ENCODE results near the gene IGF2BP1.

Gene IGF2BP1

DNA sequence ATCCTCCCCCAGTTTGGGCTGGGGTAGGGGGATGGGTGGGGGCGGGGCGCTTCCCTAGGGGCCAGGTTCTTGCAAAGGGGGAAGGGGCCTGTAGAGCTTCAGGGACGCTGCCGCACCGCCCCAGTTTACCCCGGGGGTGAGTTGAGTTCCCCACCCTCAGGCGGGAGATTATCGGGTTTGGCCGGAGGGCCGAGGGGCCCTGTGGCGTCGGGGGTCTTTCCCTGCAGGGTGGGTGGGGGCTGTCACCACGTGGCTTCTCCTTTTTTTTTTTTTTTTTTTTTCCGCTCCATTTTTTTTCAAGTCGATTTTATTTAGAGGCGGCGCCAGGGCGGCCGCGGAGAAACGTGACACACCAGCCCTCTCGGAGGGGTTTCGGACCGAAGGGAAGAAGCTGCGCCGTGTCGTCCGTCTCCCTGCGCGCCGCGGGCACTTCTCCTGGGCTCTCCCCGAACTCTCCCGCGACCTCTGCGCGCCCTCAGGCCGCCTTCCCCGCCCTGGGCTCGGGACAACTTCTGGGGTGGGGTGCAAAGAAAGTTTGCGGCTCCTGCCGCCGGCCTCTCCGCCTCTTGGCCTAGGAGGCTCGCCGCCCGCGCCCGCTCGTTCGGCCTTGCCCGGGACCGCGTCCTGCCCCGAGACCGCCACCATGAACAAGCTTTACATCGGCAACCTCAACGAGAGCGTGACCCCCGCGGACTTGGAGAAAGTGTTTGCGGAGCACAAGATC, at the start of gene IGF2BP1:
IGF2BP1 (plus strand) TSS at position 283 of the 724 bp plus-strand sequence; CDS start at position 644, 361 bp downstream.
- DNase-seq (ENCODE audit: low spot score) = peak; percentile 79

DNA sequence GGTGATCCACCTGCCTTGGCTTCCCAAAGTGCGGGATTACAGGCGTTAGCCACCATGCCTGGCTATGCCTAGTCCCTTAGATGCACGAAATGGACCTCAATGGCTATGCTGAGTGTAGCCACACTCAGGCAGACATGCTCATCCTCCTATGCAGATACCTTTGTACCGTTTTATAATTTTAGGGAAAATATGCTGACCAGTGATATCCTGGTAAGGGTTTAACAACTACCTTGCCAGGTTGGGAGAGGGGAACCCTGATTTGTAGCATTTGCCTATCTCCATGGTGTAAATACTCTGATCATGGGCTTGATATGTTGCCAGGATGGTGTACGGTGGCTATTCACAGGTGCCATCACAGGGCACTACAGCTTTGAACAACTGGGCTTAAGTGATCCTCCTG, 45.6 kb upstream of the IGF2BP1 start:
- DNase-seq (ENCODE audit: low spot score) = no peak

DNA sequence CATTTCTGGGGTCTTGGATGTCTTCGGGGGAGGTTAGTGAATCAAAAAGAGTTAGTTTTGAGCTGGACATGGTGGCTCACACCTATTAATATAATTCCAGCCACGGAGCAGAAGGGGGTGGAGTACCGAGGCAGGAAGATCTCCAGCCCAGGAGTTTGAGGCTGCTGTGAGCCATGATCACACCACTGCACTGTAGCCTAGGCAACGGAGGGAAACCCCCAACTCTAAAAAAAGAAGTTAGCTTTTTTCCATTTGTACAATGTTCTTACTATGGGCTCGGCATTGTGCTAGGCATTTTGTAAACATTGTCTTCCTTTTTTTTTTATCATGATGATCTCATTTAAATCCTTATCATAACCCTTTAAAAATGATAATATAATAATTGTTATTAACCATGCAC, 44.3 kb upstream of the IGF2BP1 start:
- DNase-seq (ENCODE audit: low spot score) = no peak

- DNase-seq (ENCODE audit: low spot score) = peak; percentile 75
Measured at GRCh38 chr17:48954300-48954755, 42.9 kb upstream of the IGF2BP1 start.

DNA sequence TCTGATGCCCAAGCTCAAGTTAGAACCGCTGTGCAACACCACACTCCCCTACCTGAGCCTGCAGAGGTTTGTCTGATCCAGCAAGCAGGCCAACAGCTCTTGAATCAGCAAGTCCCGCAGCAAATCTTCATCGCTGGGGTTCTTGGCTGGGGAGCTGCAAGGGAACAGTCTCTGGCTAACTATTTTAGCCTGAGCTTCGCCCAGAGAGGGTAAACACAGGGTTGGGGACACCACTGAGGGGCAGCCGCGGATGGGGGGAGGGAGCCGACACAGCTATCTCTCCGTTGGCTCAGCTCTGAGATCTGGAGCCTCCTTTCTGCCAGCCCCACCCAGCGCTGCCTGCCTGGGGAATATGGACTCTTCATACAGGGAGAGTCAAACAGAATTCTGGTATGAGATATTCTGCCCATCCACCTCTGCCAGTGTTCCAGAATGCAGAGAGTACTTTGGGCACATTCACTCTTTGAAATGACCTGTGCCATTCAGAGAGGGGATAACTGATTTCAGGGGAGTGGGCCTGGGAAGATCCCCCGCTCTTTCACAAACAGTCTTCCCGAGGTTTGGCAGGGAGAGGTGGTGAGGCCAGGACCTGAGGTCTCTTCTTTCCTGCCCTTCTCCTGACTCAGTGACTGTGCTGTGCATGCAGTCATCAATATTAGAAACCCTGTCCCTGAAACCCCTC, 36.2 kb upstream of the IGF2BP1 start:
- DNase-seq (ENCODE audit: low spot score) = no peak

DNA sequence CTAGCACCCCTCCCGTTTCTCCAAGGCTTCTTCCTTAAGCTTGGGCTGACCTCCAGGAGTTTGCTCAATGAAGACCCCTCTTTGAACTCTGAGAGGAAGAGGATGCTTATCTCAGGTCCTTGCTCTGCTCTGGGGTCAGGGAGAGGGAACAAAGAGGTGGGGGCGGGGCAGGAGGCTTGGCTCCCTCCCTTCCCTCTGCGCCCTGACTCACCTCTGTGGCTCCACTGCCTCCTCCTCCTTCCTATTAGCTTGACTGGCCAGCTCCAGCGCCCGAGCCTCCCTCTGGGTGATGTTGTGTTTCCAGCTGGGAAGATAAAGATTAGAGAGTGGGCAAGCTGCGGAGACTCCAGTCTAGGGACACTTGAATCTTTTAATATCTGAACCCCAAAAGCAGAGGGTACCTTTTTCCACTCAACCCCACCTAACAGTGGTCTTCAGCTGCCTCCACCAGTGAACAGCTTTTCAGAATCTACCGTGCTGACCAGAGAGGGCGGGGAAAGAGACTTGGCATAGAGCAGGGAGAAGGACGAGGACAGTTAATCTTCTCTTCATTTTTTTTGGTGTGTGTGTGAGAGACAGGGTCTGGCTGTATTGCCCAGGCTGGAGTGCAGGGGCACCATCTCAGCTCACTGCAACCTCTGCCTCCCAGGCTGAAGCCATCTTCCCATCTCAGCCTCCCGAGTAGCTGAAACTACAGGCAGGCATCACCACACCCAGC, 35.5 kb upstream of the IGF2BP1 start:
- DNase-seq (ENCODE audit: low spot score) = no peak

DNA sequence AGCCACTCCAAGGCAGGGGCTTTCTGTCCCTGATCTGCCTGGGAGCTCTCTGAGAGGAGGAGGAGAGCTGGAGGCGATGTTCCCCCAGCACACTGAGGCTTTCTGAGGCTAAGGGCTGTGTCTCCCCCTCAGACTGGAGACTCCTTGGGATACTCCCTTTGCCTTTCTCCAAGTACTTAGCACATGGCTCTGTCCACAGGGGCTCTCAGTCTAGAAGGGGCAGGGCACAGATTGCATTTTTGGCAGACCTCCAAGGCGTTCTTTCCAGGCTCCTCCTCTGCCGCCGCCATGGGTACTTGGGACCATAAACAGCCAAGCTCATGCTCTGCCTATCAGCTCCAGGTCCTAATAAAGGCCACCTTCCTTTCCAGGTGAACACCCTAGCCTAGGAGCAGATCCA, 27.0 kb upstream of the IGF2BP1 start:
- no peak for DNase-seq (ENCODE audit: low spot score)

DNA sequence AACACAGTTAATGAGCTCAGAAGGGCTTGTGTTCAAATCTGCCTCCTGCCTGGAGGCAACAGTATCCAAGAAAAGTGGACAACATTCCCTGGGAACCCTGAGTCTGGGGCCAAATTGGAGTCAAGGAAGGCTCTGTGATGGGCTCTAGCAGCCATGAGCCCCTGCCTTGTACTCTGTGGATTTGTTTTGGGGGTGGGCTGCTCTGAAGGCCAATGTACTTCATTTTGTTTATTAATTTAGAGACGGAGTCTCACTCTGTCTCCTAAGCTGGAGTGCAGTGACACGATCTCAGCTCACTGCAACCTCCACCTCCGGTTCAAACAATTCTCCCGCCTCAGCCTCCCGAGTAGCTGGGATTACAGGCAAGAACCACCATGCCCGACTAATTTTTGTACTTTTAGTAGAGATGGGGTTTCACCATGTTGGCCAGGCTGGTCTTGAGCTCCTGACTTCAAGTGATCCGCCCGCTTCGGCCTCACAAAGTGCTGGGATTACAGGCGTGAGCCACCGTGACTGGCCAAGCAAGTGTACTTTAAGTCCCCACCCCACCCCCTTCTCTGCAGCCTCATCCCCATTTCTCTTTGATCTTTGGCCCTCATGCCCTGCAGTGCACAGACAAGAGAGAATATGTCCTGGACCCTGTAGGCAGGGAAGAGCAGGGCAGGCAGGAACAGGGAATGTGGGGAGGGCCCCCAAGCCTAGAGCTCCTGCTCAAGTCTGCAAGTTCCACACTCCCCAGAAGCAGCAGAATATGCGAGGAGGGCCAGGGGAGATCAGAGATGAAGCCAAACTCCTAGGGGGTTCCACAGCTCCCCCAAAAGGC, 26.1 kb upstream of the IGF2BP1 start:
- no peak for DNase-seq (ENCODE audit: low spot score)

DNA sequence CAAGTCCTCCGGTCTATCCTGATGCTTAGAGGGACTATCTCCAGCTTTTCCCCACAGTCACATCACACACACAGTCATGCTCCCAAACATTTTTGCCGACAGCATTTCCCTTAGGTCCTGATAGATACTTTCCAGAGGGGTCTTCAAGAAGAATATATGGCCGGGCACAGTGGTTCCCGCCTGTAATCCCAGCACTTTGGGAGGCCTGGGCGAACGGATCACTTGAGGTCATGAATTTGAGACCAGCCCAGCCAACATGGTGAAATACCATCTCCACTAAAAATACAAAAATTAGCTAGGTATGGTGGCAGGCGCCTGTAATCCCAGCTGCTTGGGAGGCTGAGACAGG, 24.5 kb upstream of the IGF2BP1 start:
- DNase-seq (ENCODE audit: low spot score) = no peak

DNA sequence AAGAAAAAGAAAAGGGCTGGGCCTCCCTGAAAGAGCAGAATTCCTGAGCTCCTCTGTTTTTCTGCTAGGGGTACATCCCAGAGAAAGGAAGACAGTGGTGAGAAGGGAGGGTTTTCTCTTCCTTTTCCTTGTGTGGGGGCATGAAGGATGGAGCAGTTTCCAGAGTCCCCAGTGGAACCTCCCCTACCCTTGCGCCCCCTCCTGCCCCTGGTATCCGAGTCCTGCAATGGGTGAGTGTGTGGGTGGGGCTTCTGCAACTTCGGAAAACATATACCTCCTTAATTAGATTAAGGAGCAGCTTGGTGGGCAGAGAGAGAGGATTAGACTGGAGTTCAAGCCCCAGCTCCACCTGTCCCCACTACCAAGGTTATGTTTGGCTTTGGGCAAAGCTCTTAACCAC, 23.4 kb upstream of the IGF2BP1 start:
- no peak for DNase-seq (ENCODE audit: low spot score)

GRCh38 chr17:48981927-48982539, 15.2 kb upstream of the IGF2BP1 start:
- DNase-seq (ENCODE audit: low spot score) = no peak

GRCh38 chr17:48985436-48986245, 11.5 kb upstream of the IGF2BP1 start:
- DNase-seq (ENCODE audit: low spot score) = no peak

DNA sequence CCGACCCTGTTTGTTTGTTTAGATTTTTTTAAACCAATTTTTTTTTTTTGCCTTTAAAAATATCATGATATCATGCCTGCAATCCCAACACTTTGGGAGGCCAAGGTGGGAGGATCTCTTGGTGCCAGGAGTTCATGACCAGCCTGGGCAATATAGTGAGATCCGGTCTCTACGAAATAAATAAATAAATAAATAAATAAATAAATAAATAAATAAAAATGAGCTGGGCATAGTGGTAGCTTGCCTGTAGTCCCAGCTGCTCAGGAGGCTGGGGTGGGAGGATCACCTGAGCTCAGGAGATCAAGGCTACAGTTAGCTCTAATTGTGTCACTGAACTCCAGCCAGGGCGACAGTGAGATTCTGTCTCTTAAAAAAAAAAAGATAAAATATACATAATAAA, 8.1 kb upstream of the IGF2BP1 start:
- no peak for DNase-seq (ENCODE audit: low spot score)

DNA sequence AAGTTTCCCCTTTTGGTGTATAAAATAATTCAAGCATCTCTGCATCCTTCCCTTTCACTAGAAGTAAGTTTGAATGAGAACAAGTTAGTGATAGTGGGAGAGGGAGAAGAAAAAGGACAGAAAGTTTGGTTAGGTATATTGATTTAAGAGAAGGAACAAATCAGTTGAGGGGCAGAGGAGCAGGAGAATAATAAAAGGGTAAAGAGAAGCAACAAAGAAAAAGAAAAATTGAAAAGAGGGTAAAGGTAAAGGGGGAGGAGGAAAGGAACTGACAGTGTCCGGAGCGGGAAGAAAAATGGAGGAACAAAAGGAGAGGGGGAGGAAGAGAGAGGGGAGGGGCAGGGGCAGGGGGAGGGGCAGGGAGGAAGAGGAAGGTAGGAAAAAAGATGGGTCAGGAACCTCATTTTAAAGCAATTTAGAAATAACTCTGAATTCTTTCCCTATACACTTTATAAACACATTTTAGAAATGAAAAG, 6.3 kb upstream of the IGF2BP1 start:
- no peak for DNase-seq (ENCODE audit: low spot score)

DNA sequence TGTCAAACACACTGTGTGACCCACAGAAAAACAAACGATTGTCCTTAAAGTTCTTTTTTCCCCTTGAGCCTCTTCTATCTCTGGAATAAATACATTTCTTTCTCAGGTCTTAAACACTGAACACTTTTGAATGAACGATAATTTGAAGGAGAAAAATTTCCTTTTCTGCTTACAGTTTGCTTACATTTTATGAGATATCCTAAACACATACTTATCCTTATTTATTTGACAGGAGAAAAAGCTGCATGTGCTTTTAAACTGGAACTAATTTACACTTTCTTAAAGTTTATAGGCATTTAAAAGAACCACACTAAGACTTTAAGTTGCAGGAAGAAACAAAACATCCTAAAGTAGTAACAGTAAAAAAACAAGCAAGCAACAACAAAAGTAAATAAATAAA, 4.7 kb upstream of the IGF2BP1 start:
- no peak for DNase-seq (ENCODE audit: low spot score)

DNA sequence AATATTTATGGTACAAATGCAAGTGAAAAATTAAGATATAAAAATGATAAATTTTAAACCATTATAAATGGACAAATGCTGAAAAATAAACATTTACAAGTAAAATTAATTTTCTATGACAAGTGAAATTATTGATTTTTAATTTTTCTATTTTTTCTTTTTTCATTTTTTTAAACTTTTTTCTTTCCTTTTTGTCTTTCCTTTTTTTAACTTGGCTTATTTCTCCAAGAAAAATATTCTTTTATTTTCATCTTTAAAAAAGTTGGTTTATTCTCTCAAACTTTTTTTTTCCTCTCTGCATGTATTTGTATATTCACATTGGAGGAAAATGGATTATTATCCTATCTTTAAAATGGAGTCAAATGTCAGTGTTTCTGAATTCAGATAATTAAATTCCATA, 3.9 kb upstream of the IGF2BP1 start:
- DNase-seq (ENCODE audit: low spot score) = no peak

DNA sequence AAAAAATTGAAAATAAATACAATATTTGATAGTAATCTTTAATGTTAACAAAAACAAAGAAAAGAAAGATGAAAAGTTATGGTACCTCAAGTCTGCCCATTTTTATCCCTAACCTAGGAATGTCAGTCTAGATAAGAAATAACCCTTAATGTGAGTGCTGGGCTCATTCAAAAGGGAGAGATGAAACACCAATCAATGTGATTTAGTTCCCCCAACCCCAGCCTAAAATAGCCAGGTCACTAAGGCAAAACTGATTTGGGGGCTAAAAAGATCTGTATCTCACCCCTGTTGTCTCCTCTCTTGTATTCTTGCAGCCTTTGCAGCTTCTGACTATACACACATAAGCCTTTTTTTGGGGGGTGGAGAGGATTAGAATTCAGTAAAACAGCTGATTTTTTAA, 3.2 kb upstream of the IGF2BP1 start:
- DNase-seq (ENCODE audit: low spot score) = no peak

DNA sequence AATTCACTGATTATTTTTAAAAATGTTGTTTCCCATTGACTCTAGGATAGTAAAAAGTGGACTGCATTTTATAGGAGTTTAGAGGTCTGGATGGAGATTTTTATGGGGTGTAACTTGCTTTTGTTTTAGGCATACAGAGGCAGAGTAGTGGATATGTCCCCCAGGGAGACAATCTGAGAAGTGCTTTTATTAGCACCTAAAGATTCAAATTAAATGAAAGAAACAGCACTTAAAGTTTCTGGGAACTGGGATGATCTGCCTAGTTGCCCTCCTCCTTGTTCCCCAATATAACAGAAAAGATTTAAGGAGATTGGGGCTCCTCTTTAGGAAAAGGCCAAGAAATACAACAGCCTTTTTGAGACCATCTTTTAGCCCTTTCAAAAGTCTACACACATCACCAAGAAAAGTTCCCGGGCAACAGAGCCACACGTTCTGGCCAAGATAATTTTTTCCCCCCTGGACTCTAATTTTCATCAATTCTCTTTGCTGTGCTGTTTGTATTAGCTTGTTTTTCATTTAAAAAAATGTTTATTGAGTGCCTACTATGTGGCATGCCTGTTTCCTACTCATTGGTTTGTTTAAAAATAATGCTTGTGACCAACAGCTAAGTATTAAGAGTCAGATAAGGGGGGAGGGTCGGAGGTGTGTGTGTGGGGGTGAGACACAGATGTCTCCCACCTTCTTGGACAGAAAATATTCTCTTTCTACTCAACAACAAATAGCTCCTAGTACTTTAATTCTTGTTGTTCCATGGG, 2.5 kb upstream of the IGF2BP1 start:
- no peak for DNase-seq (ENCODE audit: low spot score)

DNA sequence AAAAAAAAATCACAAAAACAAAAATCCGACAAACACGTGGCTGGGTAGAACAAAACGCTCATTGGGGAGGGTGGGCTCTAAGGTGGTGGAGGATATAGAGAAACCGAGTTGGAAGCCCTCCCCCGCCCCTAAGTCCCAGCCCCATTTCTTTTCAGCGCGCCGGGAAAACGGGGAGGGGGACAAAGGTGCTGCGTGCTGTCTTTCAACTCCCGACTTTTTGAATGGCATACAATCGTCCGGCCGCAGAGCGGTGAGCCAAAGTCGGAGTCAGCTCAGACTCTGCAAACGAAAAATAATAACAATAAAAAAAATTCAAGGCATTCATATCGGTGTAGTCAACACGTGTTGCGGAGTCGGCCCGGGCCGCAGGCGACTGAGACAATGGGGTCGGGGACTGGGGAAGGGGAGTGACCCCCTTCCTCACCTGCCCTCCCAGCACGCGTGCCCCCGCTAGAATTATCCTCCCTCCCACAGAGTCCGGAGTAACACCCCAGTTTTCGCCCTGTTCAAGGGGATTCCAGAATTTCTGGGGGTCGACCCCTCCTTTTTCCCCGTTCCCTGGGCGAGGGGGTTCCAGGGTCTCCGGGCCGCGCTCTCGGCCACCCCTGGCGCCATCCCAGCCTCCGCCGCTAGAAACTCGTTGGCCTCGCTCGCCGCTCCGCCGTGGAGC, 1.7 kb upstream of the IGF2BP1 start:
- peak; percentile 54 for DNase-seq (ENCODE audit: low spot score)

Measured in cerebellar cortex (tissue), 1 donor.